A549 treated with AZD9567 at 1 μM for 4 hours (cell line): ENCODE results near the gene DCAF8. TPM values are rescaled to one million over a fixed set of nuclear protein-coding genes. Genes with fewer than 3 reads are reported as not detected.

Experiments
- total RNA-seq: library from RNA; stranded (reverse); fragments of 200-300 nt; extraction: Qiagen RNA extraction; gene quantifications from 5 replicates; pipeline ENCODE4 v1.2.3, GENCODE V29; 2022; ENCODE audit not compliant: insufficient read depth

DCAF8 gene
- 34.5 to 56.1 TPM (median 52.5 TPM) in 5 replicates for total RNA-seq

DNA sequence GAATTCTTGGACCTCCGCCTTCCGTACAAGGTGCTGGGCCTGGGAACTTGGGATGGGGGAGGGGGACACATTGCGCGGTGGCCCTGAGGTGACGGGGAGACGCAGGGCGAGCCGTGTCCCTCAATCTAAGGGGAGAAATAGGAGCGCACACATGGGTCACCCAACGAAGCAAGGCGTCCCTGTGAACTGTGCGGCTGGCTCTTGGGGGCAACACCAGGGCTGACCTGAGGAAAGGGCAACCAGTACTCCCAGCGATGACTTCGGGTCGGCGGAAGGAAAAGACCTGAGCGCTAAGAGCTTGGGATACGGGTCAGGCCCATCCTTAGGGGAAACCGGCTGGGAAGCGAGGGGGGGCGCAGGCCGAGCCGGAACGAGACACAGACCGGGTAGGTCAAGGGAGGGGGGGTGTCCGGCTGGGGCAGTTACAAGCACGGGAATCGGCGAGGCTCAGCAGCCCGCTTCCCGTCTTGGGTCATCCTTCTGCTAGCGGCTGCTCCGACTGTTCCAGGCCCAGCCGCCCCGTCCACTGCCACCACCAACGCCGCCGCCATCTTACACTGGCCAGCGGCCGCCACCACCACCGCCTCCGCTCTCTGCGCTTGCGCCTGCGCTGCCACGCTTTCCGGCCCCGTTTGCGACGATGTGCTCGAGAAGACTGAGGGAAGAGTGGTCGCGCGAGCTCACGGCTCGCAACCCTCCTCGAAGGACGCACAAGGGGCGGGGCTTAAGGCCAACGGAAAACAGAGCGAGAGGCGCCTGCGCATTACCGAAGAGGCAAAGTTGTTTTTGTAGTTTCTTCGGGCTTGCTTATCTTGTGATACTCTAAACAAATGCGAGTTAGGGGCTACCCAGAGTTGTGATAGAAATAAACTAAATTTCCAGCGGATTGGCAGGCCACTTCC is at the start of gene DCAF8:
Gene DCAF8, minus strand, starts transcription at position 657 of the 902 bp plus-strand sequence. CDS start 18,541 bp downstream, outside the sequence.

DNA sequence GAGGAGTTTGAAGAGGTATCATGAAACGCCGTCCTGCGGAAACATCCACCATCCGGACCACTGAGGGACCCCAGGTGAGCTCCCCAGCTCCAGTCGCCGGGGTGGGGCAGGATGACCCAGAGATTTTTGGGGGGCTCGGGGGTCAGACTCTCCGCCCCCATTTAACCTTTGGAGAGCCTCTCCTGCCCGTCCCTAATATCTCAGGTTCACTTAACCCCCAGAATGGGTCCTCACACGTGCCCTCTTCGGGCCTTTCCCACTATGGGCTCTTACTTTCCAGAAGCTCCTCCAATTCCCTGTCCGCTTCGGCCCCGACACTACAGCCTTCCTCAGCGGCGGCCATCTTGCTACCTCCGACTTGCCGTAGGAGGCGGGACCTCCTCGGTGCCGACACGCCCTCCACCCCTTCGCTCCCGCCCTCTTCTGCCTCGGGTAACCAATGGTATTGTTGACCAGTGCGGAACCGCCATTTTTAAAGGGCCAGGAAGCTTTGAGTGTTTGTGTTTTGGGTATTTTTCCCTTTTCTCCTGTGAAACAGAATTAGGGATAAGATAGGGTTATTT is 22.5 kb upstream of the DCAF8 start, which contains the start of gene PEX19:
Gene PEX19, minus strand, starts transcription at position 352 of the 563 bp plus-strand sequence. Its CDS starts 9 bp downstream, at position 343.

DNA sequence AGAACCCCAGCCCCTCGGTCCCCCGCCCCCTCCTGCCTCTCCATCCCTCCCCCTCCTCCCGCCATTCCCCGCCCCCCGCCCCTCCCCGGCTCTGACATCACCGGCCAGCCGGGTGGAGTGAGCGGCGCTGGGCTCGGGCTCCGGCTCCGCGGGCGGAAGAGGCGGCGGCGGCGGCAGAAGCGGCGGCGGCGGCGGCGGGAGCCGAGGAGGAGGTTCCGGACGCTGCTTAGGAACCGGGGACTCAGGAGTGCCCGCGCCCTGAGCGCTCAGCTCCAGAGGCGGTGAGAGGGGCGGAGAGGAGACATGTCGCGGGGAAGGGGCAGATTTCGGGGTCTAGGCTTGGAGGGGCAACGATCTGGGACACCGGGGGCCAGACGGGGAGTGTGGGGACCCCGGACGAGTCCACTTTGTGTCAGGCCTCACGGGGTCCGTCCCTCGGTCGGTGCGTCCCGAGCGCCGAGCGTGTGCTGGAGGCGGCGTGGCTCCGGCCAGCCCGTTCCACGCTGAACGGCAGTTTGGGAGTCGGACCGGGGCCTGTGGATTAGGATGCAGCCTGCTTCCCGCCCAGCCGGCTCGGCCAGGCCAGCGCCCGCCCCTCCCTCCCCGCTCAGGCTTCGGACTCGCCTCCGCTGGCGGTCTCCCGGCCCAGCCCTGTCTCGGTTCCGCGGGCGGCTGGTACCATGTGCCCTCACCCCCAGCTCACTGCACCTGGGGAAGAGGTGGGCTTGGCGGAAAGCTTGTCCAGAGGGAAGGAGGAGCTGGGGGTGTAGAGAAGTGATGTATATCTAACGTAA is 56.9 kb downstream of the DCAF8 start, which contains the start of gene PEA15:
Gene PEA15, plus strand, starts transcription at position 143 of the 794 bp plus-strand sequence. CDS start 6,161 bp downstream, outside the sequence.

DNA sequence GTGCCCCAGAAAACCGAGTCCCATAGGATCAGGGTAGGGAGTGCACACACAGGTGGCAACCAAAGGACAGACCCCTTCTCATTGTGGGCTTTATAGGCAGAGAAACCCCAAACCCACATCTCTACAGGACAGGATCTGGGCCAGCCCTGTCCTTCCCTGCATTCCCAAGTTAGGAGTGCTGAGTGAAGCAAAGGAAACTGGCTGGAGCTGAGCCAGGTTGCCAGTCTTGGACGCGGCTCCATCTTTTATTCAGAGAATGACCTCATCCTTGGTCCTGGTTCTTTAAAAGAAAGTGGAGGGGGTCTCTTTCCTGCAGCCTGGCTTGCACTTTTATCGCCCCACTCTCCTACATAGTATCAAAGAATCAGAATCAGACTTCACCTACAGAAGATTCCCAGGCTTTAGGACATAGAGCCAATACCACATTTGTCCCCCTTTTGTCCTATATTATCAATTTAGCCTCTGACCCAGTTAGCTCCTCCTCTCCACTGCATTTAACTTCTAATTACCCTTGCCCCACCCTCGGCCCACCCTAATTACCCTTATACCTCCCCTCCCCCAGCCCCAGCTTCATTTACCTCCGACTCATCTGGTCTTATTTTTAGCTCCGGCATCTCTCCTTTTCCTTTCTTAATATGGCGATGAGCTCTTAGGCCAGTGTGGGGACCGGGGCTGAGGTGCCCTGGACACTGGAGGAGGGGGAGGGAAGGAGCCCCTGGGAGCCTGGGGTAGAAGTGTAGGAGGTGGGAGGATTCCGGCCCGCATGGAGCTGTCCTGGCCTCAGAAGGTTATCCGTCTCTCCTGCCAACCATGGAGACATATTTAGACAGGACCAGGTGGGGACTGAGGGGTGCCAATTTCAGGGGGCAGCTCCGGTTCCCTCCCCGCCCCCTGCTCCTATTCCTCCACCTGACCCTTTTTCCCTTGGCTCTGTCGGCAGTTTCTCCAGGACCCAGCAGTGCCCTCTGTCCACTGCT is 72.4 kb downstream of the DCAF8 start, which contains the start of gene CASQ1:
Gene CASQ1, plus strand, starts transcription at position 927 of the 977 bp plus-strand sequence. CDS start 177 bp downstream, outside the sequence.

Other genes starting within 250 kb of the DCAF8 start
- gene PIGM, start 230.6 kb downstream of the DCAF8 start, total RNA-seq, result 3.7 to 4.7 TPM (median 4.3 TPM) in 5 replicates
- gene KCNJ10, start 192.4 kb downstream of the DCAF8 start, total RNA-seq, result not detected in 5 replicates
- not detected in 5 replicates for gene KCNJ9, start 181.0 kb downstream of the DCAF8 start, total RNA-seq
- 5.3 to 10.7 TPM (median 10.2 TPM) in 5 replicates for gene IGSF8, start 163.9 kb downstream of the DCAF8 start, total RNA-seq
- 0.02 to 0.22 TPM (median 0.12 TPM) in 4 of 5 replicates, not detected in the other for gene ATP1A2, start 146.8 kb downstream of the DCAF8 start, total RNA-seq
- gene ATP1A4, start 110.9 kb downstream of the DCAF8 start, total RNA-seq, result not detected in 5 replicates
- gene CASQ1, start 72.0 kb downstream of the DCAF8 start, total RNA-seq, result not detected in 5 replicates
- 164 to 184 TPM (median 175 TPM) in 5 replicates for gene PEA15, start 57.2 kb downstream of the DCAF8 start, total RNA-seq
- 20.8 to 25.0 TPM (median 23.5 TPM) in 5 replicates for gene PEX19, start 22.6 kb upstream of the DCAF8 start, total RNA-seq
- 78.7 to 86.5 TPM (median 79.8 TPM) in 5 replicates for gene COPA, start 80.7 kb upstream of the DCAF8 start, total RNA-seq
- gene NCSTN, start 80.8 kb upstream of the DCAF8 start, total RNA-seq, result 42.2 to 55.3 TPM (median 45.3 TPM) in 5 replicates
- gene NHLH1, start 104.5 kb upstream of the DCAF8 start, total RNA-seq, result 0.39 to 0.85 TPM (median 0.50 TPM) in 4 of 5 replicates, not detected in the other
- 0.45 to 0.94 TPM (median 0.55 TPM) in 5 replicates for gene VANGL2, start 138.0 kb upstream of the DCAF8 start, total RNA-seq